Glomerular endothelial cell (primary cell): ENCODE results near the gene VDAC1. TPM values are rescaled to one million over a fixed set of nuclear protein-coding genes. Genes with fewer than 3 reads are reported as not detected.
"Not testable (repeated sequence)": the region's sequence is repeated elsewhere in the genome, so short reads cannot be mapped to it uniquely, and the experiment has no call there.

Experiments used
- DNase-seq: peaks from one replicate; pipeline ENCODE4 v3.0.0-alpha.2; 2011; ENCODE audit warnings: low read depth, low spot score; ENCODE audit errors: extremely low read depth
- total RNA-seq: library from RNA; depleted of rRNA; stranded (reverse); fragments of >200 nt; gene quantifications from 2 replicates; pipeline ENCODE4 v1.2.3, GENCODE V29; 2015

VDAC1 gene
- total RNA-seq, 1 donor from 2014 or later = 227 TPM

- no peak for DNase-seq
Measured at GRCh38 chr5:133969654-133970324, 35.0 kb downstream of the VDAC1 start.

GRCh38 chr5:133968204-133968980 lies 36.4 kb downstream of the VDAC1 start, which contains the start of gene C5orf15:
Gene C5orf15 (minus strand): TSS chr5:133968625. CDS start chr5:133968584, 41 bp downstream.
- peak; percentile 85 for DNase-seq

GRCh38 chr5:133967698-133968203 lies 37.0 kb downstream of the VDAC1 start:
- DNase-seq = no peak

- no peak for DNase-seq
Measured at GRCh38 chr5:133967124-133967523, 37.7 kb downstream of the VDAC1 start.

GRCh38 chr5:133966090-133966489 lies 38.7 kb downstream of the VDAC1 start:
- DNase-seq = no peak

- no peak for DNase-seq
Measured at GRCh38 chr5:133963493-133964128, 41.2 kb downstream of the VDAC1 start.

GRCh38 chr5:133962801-133963476 lies 41.8 kb downstream of the VDAC1 start:
- no peak for DNase-seq

- DNase-seq = no peak
Measured at GRCh38 chr5:133962131-133962530, 42.6 kb downstream of the VDAC1 start.

GRCh38 chr5:133959643-133960042 lies 45.1 kb downstream of the VDAC1 start:
- no peak for DNase-seq

- DNase-seq = no peak
Measured at GRCh38 chr5:133957591-133957990, 47.2 kb downstream of the VDAC1 start.

- no peak for DNase-seq
Measured at GRCh38 chr5:133957080-133957479, 47.7 kb downstream of the VDAC1 start.

GRCh38 chr5:133956196-133956595 lies 48.6 kb downstream of the VDAC1 start:
- not testable (repeated sequence) for DNase-seq

- DNase-seq = no peak
Measured at GRCh38 chr5:133953568-133954145, 51.1 kb downstream of the VDAC1 start.

GRCh38 chr5:133952729-133953567 lies 51.8 kb downstream of the VDAC1 start:
- no peak for DNase-seq

- no peak for DNase-seq
Measured at GRCh38 chr5:133950821-133951612, 53.8 kb downstream of the VDAC1 start.

- no peak for DNase-seq
Measured at GRCh38 chr5:133948721-133949120, 56.1 kb downstream of the VDAC1 start.

- no peak for DNase-seq
Measured at GRCh38 chr5:133947431-133947841, 57.3 kb downstream of the VDAC1 start.

- DNase-seq = no peak
Measured at GRCh38 chr5:133945568-133945967, 59.2 kb downstream of the VDAC1 start.
